Natural killer cell (primary cell): ENCODE results near the gene SEMA4C. TPM values are rescaled to one million over a fixed set of nuclear protein-coding genes. Genes with fewer than 3 reads are reported as not detected.

Experiments
- ATAC-seq, 3 donors: fragments of 150-1000 bp in 2 of 3; fragments of 200-7000 bp in 1 of 3; cut with Tn5 transposase; 1 replicate in 1 of 3; 2 replicates in 2 of 3; pipeline ENCODE4 v1.10.0; 2021; ENCODE audit warnings: mild to moderate bottlenecking in 2 of 3, moderate library complexity in 2 of 3
- DNase-seq, 2 donors: peaks; one replicate each; pipeline versions ENCODE4 v3.0.0 to v3.0.0-alpha.2; 2013 to 2021; ENCODE audit warnings: mixed read lengths in 1 of 2
- H3K27ac ChIP-seq: one replicate; pipeline ENCODE4 v1.5.1; 2013; ENCODE audit warnings: mild to moderate bottlenecking, low read length
- H3K27me3 ChIP-seq: one replicate; pipeline ENCODE4 v1.6.1; 2013; ENCODE audit warnings: low read length; ENCODE audit not compliant: control insufficient read depth, insufficient read depth
- H3K36me3 ChIP-seq: one replicate; pipeline ENCODE4 v1.6.1; 2013; ENCODE audit warnings: low read length; ENCODE audit not compliant: control insufficient read depth, insufficient read depth
- H3K4me1 ChIP-seq: one replicate; pipeline ENCODE4 v1.6.1; 2013; ENCODE audit warnings: low read length; ENCODE audit not compliant: control insufficient read depth, insufficient read depth
- H3K4me3 ChIP-seq: one replicate; pipeline ENCODE4 v1.5.1; 2013; ENCODE audit warnings: low read length
- H3K9me3 ChIP-seq: one replicate; pipeline ENCODE4 v1.6.1; 2013; ENCODE audit warnings: low read length; ENCODE audit not compliant: control insufficient read depth, insufficient read depth
- H3K27ac Mint-ChIP-seq, 2 donors: one replicate each; pipeline ENCODE4 v1.8.0; 2022; ENCODE audit warnings: mild to moderate bottlenecking in 2 of 2, mixed read lengths in 2 of 2, moderate library complexity in 1 of 2
- H3K27me3 Mint-ChIP-seq, 2 donors: one replicate each; pipeline ENCODE4 v1.8.0; 2022; ENCODE audit warnings: low read depth in 2 of 2, mixed read lengths in 2 of 2
- H3K36me3 Mint-ChIP-seq: one replicate; pipeline ENCODE4 v1.8.0; 2022; ENCODE audit warnings: mixed read lengths
- H3K4me1 Mint-ChIP-seq, 2 donors: one replicate each; pipeline ENCODE4 v1.8.0; 2022; ENCODE audit warnings: mixed read lengths in 2 of 2
- H3K4me3 Mint-ChIP-seq: one replicate; pipeline ENCODE4 v1.8.0; 2022; ENCODE audit warnings: mild to moderate bottlenecking, moderate library complexity, mixed read lengths
- H3K9me3 Mint-ChIP-seq, 2 donors: one replicate each; pipeline ENCODE4 v1.8.0; 2022; ENCODE audit warnings: mixed read lengths in 2 of 2
- WGBS: methylation state at CpG from one replicate; pipeline ENCODE4 v1.1.7; 2013; ENCODE audit warnings: missing lambda C conversion rate; ENCODE audit not compliant: insufficient coverage; 5-methylcytosine and 5-hydroxymethylcytosine counted together
- intact Hi-C: fragments of 100-400 bp; cut with micrococcal nuclease; formaldehyde crosslinking; loops from one replicate; pipeline ENCODE4 v1.14.2; 2022
- total RNA-seq, 4 donors: library from RNA; stranded (reverse); fragments of 120-200 nt in 1 of 4; gene quantifications; one replicate each; pipeline versions ENCODE4 v1.2.3 to v1.2.4, GENCODE V29; 2013 to 2022
- TF ChIP-seq, protein P1 (sequence below): fragments of 200-600 bp; IDR thresholded peaks from one replicate; pipeline ENCODE4 v1.8.0; 2022; ENCODE audit warnings: antibody characterized with exemption

SEMA4C gene
- total RNA-seq, 3 donors from 2014 or later (not counting 1 experiment from before 2014, with no cell fraction given): 51.8 to 78.1 (median 65.8) TPM

- peaks cover 34% of the 10 kb centered on the region for H3K4me1 ChIP-seq
- H3K4me3 ChIP-seq: no peak overlapping the region
- H3K9me3 ChIP-seq: no peaks in the 10 kb centered on the region
- no peaks in the 10 kb centered on the region for H3K27me3 Mint-ChIP-seq
- DNase-seq (no peak), ATAC-seq (no peak)
- no peaks in the 10 kb centered on the region for H3K36me3 Mint-ChIP-seq
- WGBS: 91% methylated on average over 22 of the region's 22 CpGs
- intact Hi-C loops: loop anchor here (5.0 kb wide), 1 partner anchor 33 kb away; no protein-coding TSS in a partner anchor
- no peak overlapping the region for H3K4me3 Mint-ChIP-seq
- H3K27ac Mint-ChIP-seq: no peak overlapping the region
- H3K9me3 Mint-ChIP-seq: no peaks in the 10 kb centered on the region
- H3K36me3 ChIP-seq: no peaks in the 10 kb centered on the region
- no peak overlapping the region for H3K27ac ChIP-seq
- H3K27me3 ChIP-seq: no peaks in the 10 kb centered on the region
- H3K4me1 Mint-ChIP-seq: peaks cover 9 to 23% of the 10 kb centered on the region in 2 donors
- TF ChIP-seq, protein P1, sequence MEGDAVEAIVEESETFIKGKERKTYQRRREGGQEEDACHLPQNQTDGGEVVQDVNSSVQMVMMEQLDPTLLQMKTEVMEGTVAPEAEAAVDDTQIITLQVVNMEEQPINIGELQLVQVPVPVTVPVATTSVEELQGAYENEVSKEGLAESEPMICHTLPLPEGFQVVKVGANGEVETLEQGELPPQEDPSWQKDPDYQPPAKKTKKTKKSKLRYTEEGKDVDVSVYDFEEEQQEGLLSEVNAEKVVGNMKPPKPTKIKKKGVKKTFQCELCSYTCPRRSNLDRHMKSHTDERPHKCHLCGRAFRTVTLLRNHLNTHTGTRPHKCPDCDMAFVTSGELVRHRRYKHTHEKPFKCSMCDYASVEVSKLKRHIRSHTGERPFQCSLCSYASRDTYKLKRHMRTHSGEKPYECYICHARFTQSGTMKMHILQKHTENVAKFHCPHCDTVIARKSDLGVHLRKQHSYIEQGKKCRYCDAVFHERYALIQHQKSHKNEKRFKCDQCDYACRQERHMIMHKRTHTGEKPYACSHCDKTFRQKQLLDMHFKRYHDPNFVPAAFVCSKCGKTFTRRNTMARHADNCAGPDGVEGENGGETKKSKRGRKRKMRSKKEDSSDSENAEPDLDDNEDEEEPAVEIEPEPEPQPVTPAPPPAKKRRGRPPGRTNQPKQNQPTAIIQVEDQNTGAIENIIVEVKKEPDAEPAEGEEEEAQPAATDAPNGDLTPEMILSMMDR: no peak
Observed at GRCh38 chr2:96878796-96879544, 9.1 kb upstream of the SEMA4C start.

DNA sequence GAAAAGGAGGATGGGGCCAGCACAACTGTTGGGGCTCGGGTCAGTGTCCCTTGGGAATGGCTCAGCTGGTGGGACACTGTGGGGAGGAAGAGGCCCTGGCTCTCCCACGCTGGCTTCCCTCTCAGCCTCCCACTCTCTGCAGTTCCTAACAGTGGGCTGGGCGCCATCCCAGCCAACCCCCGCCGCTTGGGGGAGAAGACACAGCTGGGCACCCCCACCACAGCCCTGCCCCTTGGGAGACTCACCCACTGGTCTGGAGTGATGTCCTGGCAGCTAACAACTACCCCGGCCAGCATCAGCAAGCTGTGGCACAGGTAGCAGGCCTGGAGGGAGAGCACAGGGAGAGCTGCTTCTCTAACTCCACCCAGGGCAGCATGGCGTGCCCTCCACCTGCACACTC is 8.3 kb upstream of the SEMA4C start:
- intact Hi-C loops: loop anchor here (5.0 kb wide), 1 partner anchor 34 kb away; no protein-coding TSS in a partner anchor

DNA sequence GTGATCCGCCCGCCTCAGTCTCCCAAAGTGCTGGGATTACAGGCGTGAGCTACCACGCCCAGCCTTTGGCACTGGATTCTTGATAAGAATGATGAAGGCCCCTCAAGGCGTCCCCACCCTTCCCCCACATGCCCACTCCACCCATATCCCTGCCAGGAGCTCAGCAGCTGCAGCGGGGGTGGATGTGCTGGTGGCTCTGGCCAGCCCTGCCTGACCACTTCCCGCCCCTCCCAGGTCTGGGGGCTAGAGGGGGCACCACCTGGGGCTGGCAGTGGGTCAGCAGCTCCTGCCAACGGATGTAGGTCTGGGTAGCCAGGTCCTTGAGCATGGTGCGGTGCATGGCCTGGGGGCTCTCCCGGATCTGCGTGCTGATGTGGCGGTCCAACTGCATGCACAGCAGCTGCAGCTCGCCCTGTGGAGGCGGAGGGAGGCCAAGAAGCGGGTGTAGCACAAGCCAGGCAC is 7.8 kb upstream of the SEMA4C start:
- TF ChIP-seq, protein P1: no peak
- 90% methylated on average over 15 of the region's 15 CpGs for WGBS
- Mint-ChIP-seq H3K9me3 (no peaks in the 10 kb centered on the region), H3K27me3 (no peaks in the 10 kb centered on the region), H3K36me3 (no peaks in the 10 kb centered on the region), H3K27ac (no peak overlapping the region), H3K4me1 (peaks cover 9 to 23% of the 10 kb centered on the region in 2 donors), H3K4me3 (no peak overlapping the region)
- no peak for DNase-seq
- no peaks in the 10 kb centered on the region for H3K27me3 ChIP-seq
- no peaks in the 10 kb centered on the region for H3K9me3 ChIP-seq
- intact Hi-C loops: loop anchor here (5.0 kb wide), 1 partner anchor 35 kb away; no protein-coding TSS in a partner anchor
- H3K4me3 ChIP-seq: no peak overlapping the region
- ATAC-seq: no peak
- peaks cover 42% of the 10 kb centered on the region for H3K4me1 ChIP-seq
- no peak overlapping the region for H3K27ac ChIP-seq
- no peaks in the 10 kb centered on the region for H3K36me3 ChIP-seq

More for the DNA sequence above, 8.3 kb upstream of the SEMA4C start:
- Mint-ChIP-seq H3K27ac (no peak overlapping the region), H3K4me1 (peaks cover 9 to 23% of the 10 kb centered on the region in 2 donors), H3K36me3 (no peaks in the 10 kb centered on the region), H3K27me3 (no peaks in the 10 kb centered on the region), H3K9me3 (no peaks in the 10 kb centered on the region), H3K4me3 (no peak overlapping the region)
- ATAC-seq (no peak), DNase-seq (no peak)
- Histone ChIP-seq H3K4me1 (peaks cover 42% of the 10 kb centered on the region), H3K27me3 (no peaks in the 10 kb centered on the region), H3K27ac (no peak overlapping the region), H3K9me3 (no peaks in the 10 kb centered on the region), H3K36me3 (no peaks in the 10 kb centered on the region), H3K4me3 (no peak overlapping the region)
- TF ChIP-seq, protein P1: no peak
- WGBS: 87% methylated on average over 7 of the region's 7 CpGs
